Endothelial cell of umbilical vein (primary cell): ENCODE data around the gene SLC39A11. TPM values are rescaled to one million over a fixed set of nuclear protein-coding genes. Genes with fewer than 3 reads are reported as not detected.

Source experiments
- BruUV-seq: library from RNA; stranded (reverse); fragments of 400-500 nt; replicated peaks from 2 replicates; lab custom pipeline; 2021; lab: Mats Ljungman, UMichigan
- CTCF ChIA-PET: fragments of 300-600, 350-600 bp; sonication (Branson Sonifier 250); formaldehyde crosslinking; loops from one replicate; lab custom pipeline; 2021; ENCODE audit warnings: antibody characterized with exemption, inconsistent platforms; lab: Charles Lee
- POLR2A ChIA-PET: fragments of 300-600, 350-600 bp; sonication (Branson Sonifier 250); formaldehyde crosslinking; loops from one replicate; lab custom pipeline; 2021; ENCODE audit warnings: antibody characterized with exemption, inconsistent platforms; lab: Charles Lee
- DNase-seq: peaks from one replicate; pipeline ENCODE4 v3.0.0-alpha.2; 2011; ENCODE audit warnings: low read depth, low spot score
- FAIRE-seq: peaks from 2 replicates; lab custom pipeline; 2011; peaks lifted over from hg19 to GRCh38; lab: Jason Lieb, UNC
- H2AFZ ChIP-seq: 2 replicates; pipeline ENCODE4 v1.6.0; 2012; ENCODE audit warnings: low read depth, low read length, control low read depth, inconsistent platforms
- H3K27ac ChIP-seq: 2 replicates; pipeline ENCODE4 v1.5.1; 2011; ENCODE audit warnings: low read depth, mild to moderate bottlenecking, control low read depth, low read length, moderate library complexity; ENCODE audit not compliant: insufficient read depth
- H3K27me3 ChIP-seq, 2 experiments: 2 replicates each; pipeline versions ENCODE4 v1.6.0 to v1.6.1; 2011; ENCODE audit warnings: low read length in 2 of 2, mixed read lengths in 1 of 2; ENCODE audit not compliant: control insufficient read depth in 2 of 2, insufficient read depth in 2 of 2
- H3K36me3 ChIP-seq, 2 experiments: 2 replicates in 1 of 2; 3 replicates in 1 of 2; pipeline ENCODE4 v1.5.1; 2011; ENCODE audit warnings: low read length in 2 of 2, mild to moderate bottlenecking in 1 of 2, moderate library complexity in 1 of 2; ENCODE audit not compliant: control insufficient read depth in 2 of 2, insufficient read depth in 2 of 2; ENCODE audit errors: extremely low read depth in 1 of 2
- H3K4me1 ChIP-seq: 3 replicates; pipeline ENCODE4 v1.5.1; 2011; ENCODE audit warnings: mild to moderate bottlenecking, low read length; ENCODE audit not compliant: control insufficient read depth, insufficient read depth; ENCODE audit errors: extremely low read depth
- H3K4me2 ChIP-seq: 2 replicates; pipeline ENCODE4 v1.6.1; 2011; ENCODE audit warnings: low read length, control low read depth, mixed read lengths; ENCODE audit not compliant: insufficient read depth
- H3K4me3 ChIP-seq, 3 experiments: fragments of 200-600 bp in 1 of 3; sonication (generic), shearing (Covaris generic) in 1 of 3; replicated peaks in 1 of 3; 2 replicates each; pipeline ENCODE4 v1.5.1; 2011 to 2016; ENCODE audit warnings: control low read depth in 3 of 3, low read length in 3 of 3, mild to moderate bottlenecking in 2 of 3, inconsistent platforms in 1 of 3, low read depth in 1 of 3, moderate library complexity in 1 of 3; ENCODE audit not compliant: insufficient read depth in 1 of 3
- H3K79me2 ChIP-seq: 2 replicates; pipeline ENCODE4 v1.6.0; 2012; ENCODE audit warnings: low read length, inconsistent platforms; ENCODE audit not compliant: control insufficient read depth, insufficient read depth
- H3K9ac ChIP-seq: replicated peaks from 2 replicates; pipeline ENCODE3; 2011; ENCODE audit warnings: low read length, control low read depth; ENCODE audit not compliant: insufficient read depth; ENCODE audit errors: extremely low read depth
- H3K9me1 ChIP-seq: replicated peaks from 3 replicates; pipeline ENCODE4 v1.6.0; 2011; ENCODE audit warnings: mild to moderate bottlenecking, low read length; ENCODE audit not compliant: control insufficient read depth, insufficient read depth; ENCODE audit errors: extremely low read depth
- H3K9me3 ChIP-seq: replicated peaks from 2 replicates; pipeline ENCODE4 v1.5.1; 2012; ENCODE audit warnings: low read length, inconsistent platforms; ENCODE audit not compliant: control insufficient read depth, insufficient read depth
- H4K20me1 ChIP-seq: replicated peaks from 2 replicates; pipeline ENCODE3; 2011; ENCODE audit warnings: mild to moderate bottlenecking, low read length; ENCODE audit not compliant: control insufficient read depth, insufficient read depth; ENCODE audit errors: extremely low read depth
- EZH2 ChIP-seq: IDR thresholded peaks from 2 replicates; pipeline ENCODE4 v1.6.1; 2012; ENCODE audit warnings: borderline replicate concordance, low read depth, mild to moderate bottlenecking, moderate library complexity, low read length, inconsistent platforms; ENCODE audit not compliant: severe bottlenecking
- FOS ChIP-seq: IDR thresholded peaks from 2 replicates; pipeline ENCODE4 v1.6.1; 2011; ENCODE audit warnings: mild to moderate bottlenecking, low read length, moderate library complexity, borderline replicate concordance; ENCODE audit not compliant: insufficient read depth
- GATA2 ChIP-seq: IDR thresholded peaks from 2 replicates; pipeline ENCODE4 v1.7.0; 2011; ENCODE audit warnings: low read depth, mild to moderate bottlenecking, moderate library complexity, mixed read lengths, low read length; ENCODE audit not compliant: insufficient read length, insufficient read depth
- JUN ChIP-seq: IDR thresholded peaks from 2 replicates; pipeline ENCODE4 v1.6.1; 2011; ENCODE audit warnings: borderline replicate concordance, low read depth; ENCODE audit not compliant: insufficient read length, insufficient read depth
- MYC ChIP-seq: IDR thresholded peaks from one replicate; pipeline ENCODE4 v1.6.1; 2011; ENCODE audit warnings: mild to moderate bottlenecking, low read depth, low read length
- POLR2A ChIP-seq: IDR thresholded peaks from 2 replicates; pipeline ENCODE4 v1.6.1; 2012; ENCODE audit warnings: low read depth, mild to moderate bottlenecking, control low read depth, low read length
- POLR2AphosphoS5 ChIP-seq: IDR thresholded peaks from 2 replicates; pipeline ENCODE4 v1.6.1; 2012; ENCODE audit warnings: low read depth, mild to moderate bottlenecking, control low read depth, low read length, moderate library complexity; ENCODE audit not compliant: insufficient read depth
- dilution Hi-C: fragments of 300-500 bp; cut with MboI; formaldehyde crosslinking; loops from one replicate; pipeline ENCODE4 v1.15.0; 2019; ENCODE audit warnings: low sequenced_read_pairs; ENCODE audit not compliant: extremely low pct_ligation_motif_present
- intact Hi-C: fragments of 100-400 bp; cut with micrococcal nuclease; formaldehyde crosslinking; loops from one replicate; pipeline ENCODE4 v1.10.0; 2022
- polyA plus RNA-seq, 4 experiments: library from polyadenylated mRNA; depleted of rRNA in 3 of 4; stranded (reverse) in 3 of 4; unstranded in 1 of 4; fragments of >200 nt; gene quantifications; 2 replicates each; pipeline versions ENCODE4 v1.2.1 to v1.2.3, GENCODE V29; 2011 to 2012; ENCODE audit warnings: missing spikeins in 1 of 4
- total RNA-seq: library from RNA; stranded (reverse); gene quantifications from 2 replicates; pipeline ENCODE4 v1.2.3, GENCODE V29; 2021
- TF ChIP-seq, protein P1 (sequence below): IDR thresholded peaks from 2 replicates; pipeline ENCODE4 v1.6.1; 2011; ENCODE audit not compliant: insufficient read depth, insufficient read length
- TF ChIP-seq, protein P2 (sequence below), 2 donors: IDR thresholded peaks; 1 replicate in 1 of 2; 2 replicates in 1 of 2; pipeline ENCODE4 v1.5.1; 2011; ENCODE audit warnings: low read length in 2 of 2, mild to moderate bottlenecking in 2 of 2, moderate library complexity in 2 of 2, control low read depth in 1 of 2, inconsistent platforms in 1 of 2, low read depth in 1 of 2; ENCODE audit not compliant: insufficient read depth in 1 of 2; ENCODE audit errors: extremely low read depth in 1 of 2

SLC39A11 gene
- total and polyA plus RNA-seq, 2 donors (not counting 3 experiments of a cell fraction or from before 2014, with no cell fraction given): 8.1 to 11.9 TPM

DNA sequence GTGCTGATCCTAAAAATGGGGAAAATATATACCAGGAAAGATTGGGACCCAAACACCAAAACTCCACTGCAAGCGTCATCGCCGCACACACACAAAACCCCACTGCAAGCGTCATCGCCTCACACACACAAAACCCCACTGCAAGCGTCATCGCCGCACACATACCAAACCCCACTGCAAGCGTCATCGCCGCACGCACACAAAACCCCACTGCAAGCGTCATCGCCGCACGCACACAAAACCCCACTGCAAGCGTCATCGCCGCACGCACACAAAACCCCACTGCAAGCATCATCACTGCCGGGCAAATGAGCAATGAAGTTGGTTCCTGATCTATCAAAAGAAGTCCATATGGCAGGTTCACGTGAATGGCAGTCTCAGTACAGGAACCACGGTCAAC, 144.4 kb downstream of the SLC39A11 start:
- Histone ChIP-seq H3K79me2 (no peaks in the 10 kb centered on the region), H3K36me3 (no peaks in the 10 kb centered on the region), H2AFZ (no peak overlapping the region), H3K9me1 (no peaks in the 10 kb centered on the region), H3K9me3 (no peaks in the 10 kb centered on the region), H3K4me3 (no peak overlapping the region), H3K27me3 (no peaks in the 10 kb centered on the region), H4K20me1 (no peaks in the 10 kb centered on the region), H3K27ac (no peak overlapping the region), H3K4me2 (no peak overlapping the region), H3K9ac (no peak overlapping the region), H3K4me1 (no peaks in the 10 kb centered on the region)
- intact Hi-C loops: no loop called here
- TF ChIP-seq GATA2: no peak
- no peak for TF ChIP-seq POLR2AphosphoS5
- no peak for TF ChIP-seq MYC
- TF ChIP-seq FOS: no peak
- TF ChIP-seq, protein P1, sequence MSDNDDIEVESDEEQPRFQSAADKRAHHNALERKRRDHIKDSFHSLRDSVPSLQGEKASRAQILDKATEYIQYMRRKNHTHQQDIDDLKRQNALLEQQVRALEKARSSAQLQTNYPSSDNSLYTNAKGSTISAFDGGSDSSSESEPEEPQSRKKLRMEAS: no peak
- TF ChIP-seq, protein P2, sequence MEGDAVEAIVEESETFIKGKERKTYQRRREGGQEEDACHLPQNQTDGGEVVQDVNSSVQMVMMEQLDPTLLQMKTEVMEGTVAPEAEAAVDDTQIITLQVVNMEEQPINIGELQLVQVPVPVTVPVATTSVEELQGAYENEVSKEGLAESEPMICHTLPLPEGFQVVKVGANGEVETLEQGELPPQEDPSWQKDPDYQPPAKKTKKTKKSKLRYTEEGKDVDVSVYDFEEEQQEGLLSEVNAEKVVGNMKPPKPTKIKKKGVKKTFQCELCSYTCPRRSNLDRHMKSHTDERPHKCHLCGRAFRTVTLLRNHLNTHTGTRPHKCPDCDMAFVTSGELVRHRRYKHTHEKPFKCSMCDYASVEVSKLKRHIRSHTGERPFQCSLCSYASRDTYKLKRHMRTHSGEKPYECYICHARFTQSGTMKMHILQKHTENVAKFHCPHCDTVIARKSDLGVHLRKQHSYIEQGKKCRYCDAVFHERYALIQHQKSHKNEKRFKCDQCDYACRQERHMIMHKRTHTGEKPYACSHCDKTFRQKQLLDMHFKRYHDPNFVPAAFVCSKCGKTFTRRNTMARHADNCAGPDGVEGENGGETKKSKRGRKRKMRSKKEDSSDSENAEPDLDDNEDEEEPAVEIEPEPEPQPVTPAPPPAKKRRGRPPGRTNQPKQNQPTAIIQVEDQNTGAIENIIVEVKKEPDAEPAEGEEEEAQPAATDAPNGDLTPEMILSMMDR (IDR thresholded peaks at IDR 0.05; ENCODE audit: extremely low read depth in 1 of 2, insufficient read depth in 1 of 2, low read depth in 1 of 2, low read length in 2 of 2): no peak
- TF ChIP-seq EZH2: no peak
- no peak for TF ChIP-seq JUN
- no peak for TF ChIP-seq POLR2A
- no TSS peak for BruUV-seq
- dilution Hi-C loops: no loop called here
- DNase-seq (no peak), FAIRE-seq (no peak)
- CTCF ChIA-PET: no interaction called here
- POLR2A ChIA-PET: no interaction called here
